K562 (cell line): ENCODE measurements around the gene UPP1. TPM values are rescaled to one million over a fixed set of nuclear protein-coding genes. Genes with fewer than 3 reads are reported as not detected.

ENCODE experiments used
- CCAR2 ChIP-seq: fragments of 200-400 bp; formaldehyde crosslinking; IDR thresholded peaks from 2 replicates; pipeline ENCODE4 v1.6.1; 2017; ENCODE audit warnings: mild to moderate bottlenecking, low read depth, low read length
- CHD4 ChIP-seq: fragments of 200-600 bp; sonication (generic); IDR thresholded peaks from 3 replicates; pipeline ENCODE4 v1.6.1; 2012; ENCODE audit warnings: low read depth, mild to moderate bottlenecking, mixed read lengths, low read length, inconsistent platforms; ENCODE audit not compliant: insufficient read depth, insufficient replicate concordance, poor library complexity, severe bottlenecking
- EGR1 ChIP-seq: fragments of 450-650 bp; conservative IDR thresholded peaks from 2 replicates; pipeline ENCODE4 v1.6.1; 2017; ENCODE audit warnings: mild to moderate bottlenecking
- ETV5 ChIP-seq: sonication (generic); formaldehyde crosslinking; IDR thresholded peaks from 2 replicates; pipeline ENCODE4 v1.4.0; 2020; ENCODE audit warnings: low read depth, mild to moderate bottlenecking, missing genetic modification reagents
- NCOA1 ChIP-seq: fragments of 450-650 bp; IDR thresholded peaks from 2 replicates; pipeline ENCODE4 v1.6.1; 2016; ENCODE audit warnings: low read depth
- POLR2H ChIP-seq: IDR thresholded peaks from 2 replicates; pipeline ENCODE4 v1.6.1; 2016; ENCODE audit warnings: missing genetic modification characterization, low read depth, mild to moderate bottlenecking, control low read depth, missing compliant biosample characterization, moderate library complexity
- RBM34 ChIP-seq: fragments of 200-400 bp; formaldehyde crosslinking; IDR thresholded peaks from 2 replicates; pipeline ENCODE4 v1.6.1; 2018; ENCODE audit warnings: low read length, borderline replicate concordance; ENCODE audit not compliant: insufficient read depth
- SMC3 ChIP-seq: conservative IDR thresholded peaks from 2 replicates; pipeline ENCODE4 v1.6.1; 2011; ENCODE audit warnings: low read depth, low read length, improper control_type of control experiment; ENCODE audit not compliant: insufficient read depth
- XRCC4 ChIP-seq: IDR thresholded peaks from one replicate; pipeline ENCODE4 v1.6.1; 2011; ENCODE audit not compliant: insufficient read depth, insufficient read length; ENCODE audit errors: extremely low read depth
- polyA plus RNA-seq, 8 experiments: library from polyadenylated mRNA; depleted of rRNA in 4 of 8; stranded (reverse) in 5 of 8; unstranded in 3 of 8; fragments of >200 nt; fragmentation: Nextera tagmentation in 2 of 8; fragmentation: Illumina TruSeq in 1 of 8; extraction: Ambion mirVana in 2 of 8; extraction: Trizol in 1 of 8; gene quantifications; 2 replicates each; pipeline versions ENCODE4 v1.2.1 to v1.2.3, GENCODE V29; 2011 to 2014; ENCODE audit warnings: inconsistent platforms in 1 of 8, missing spikeins in 1 of 8
- total RNA-seq, 7 experiments: library from RNA; depleted of rRNA in 6 of 7; stranded (reverse); fragments of >200 nt in 6 of 7; fragmentation: Illumina TruSeq in 2 of 7; extraction: Trizol in 2 of 7; gene quantifications; 2 replicates each; pipeline versions ENCODE4 v1.2.1 to v1.2.3, GENCODE V29; 2011 to 2021; ENCODE audit warnings: low replicate concordance in 1 of 7
- TF ChIP-seq, protein P1 (sequence below): fragments of 450-650 bp; IDR thresholded peaks from 2 replicates; pipeline ENCODE4 v1.7.1; 2018; ENCODE audit warnings: mild to moderate bottlenecking, low read depth; ENCODE audit not compliant: partially characterized antibody
- TF ChIP-seq, protein P2 (sequence below): fragments of 450-650 bp; IDR thresholded peaks from 2 replicates; pipeline ENCODE4 v1.6.1; 2016; ENCODE audit warnings: antibody characterized with exemption
- TF ChIP-seq, protein P3 (sequence below): conservative IDR thresholded peaks from 2 replicates; pipeline ENCODE4 v1.6.1; 2011; ENCODE audit warnings: low read depth, mild to moderate bottlenecking, low read length; ENCODE audit not compliant: control insufficient read depth
- TF ChIP-seq, protein P4 (sequence below), 2 experiments: fragments of 450-650 bp; IDR thresholded peaks; 2 replicates each; pipeline ENCODE4 v1.6.1; 2016
- TF ChIP-seq, protein P5 (sequence below): fragments of 450-650 bp; IDR thresholded peaks from 2 replicates; pipeline ENCODE4 v1.6.1; 2018; ENCODE audit not compliant: partially characterized antibody

Gene UPP1
- total and polyA plus RNA-seq, 9 of the 15 experiments (the other 6 are each of a cell fraction or from before 2014, with no cell fraction given), result 0.38 to 2.4 (median 0.61) TPM

DNA sequence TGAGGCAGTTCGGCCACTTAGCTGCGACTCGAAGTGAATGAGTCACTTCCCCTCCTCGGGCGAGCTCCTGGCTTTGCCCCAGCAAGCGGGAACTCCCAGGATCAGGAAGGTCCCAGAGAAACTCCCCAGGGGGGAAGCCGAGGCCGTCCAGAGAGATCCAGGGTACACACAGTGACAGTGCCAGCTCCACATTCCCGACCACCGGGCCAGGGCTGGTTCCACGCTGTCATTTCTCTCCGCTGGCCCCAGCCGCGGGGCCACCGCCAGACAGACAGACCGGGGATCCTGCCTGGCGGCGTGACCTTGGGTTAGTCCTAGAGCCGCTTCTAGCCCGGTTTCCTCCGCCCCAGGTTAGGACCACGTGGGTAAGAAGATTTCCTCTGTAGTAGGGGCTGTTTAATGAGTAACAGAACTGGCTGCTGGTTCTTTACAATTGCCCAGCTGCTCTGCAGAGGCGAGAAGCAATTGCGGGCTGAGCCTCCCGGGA lies 463 bp upstream of the UPP1 start (continued):
- no peak for TF ChIP-seq CCAR2
- TF ChIP-seq ETV5 (CRISPR knock-in tag), result peak; percentile 90
- 0 out of 2 replicates have a peak, but pooled peaks have one; percentile 15 for TF ChIP-seq NCOA1
- peak; percentile 82 for TF ChIP-seq POLR2H
- TF ChIP-seq SMC3, result no peak
- no peak for TF ChIP-seq RBM34
- TF ChIP-seq CHD4, result no peak
- TF ChIP-seq EGR1, result peak; percentile 41; the same call in 1 of the 2 replicates
- TF ChIP-seq XRCC4, result no peak
- TF ChIP-seq, protein P1, sequence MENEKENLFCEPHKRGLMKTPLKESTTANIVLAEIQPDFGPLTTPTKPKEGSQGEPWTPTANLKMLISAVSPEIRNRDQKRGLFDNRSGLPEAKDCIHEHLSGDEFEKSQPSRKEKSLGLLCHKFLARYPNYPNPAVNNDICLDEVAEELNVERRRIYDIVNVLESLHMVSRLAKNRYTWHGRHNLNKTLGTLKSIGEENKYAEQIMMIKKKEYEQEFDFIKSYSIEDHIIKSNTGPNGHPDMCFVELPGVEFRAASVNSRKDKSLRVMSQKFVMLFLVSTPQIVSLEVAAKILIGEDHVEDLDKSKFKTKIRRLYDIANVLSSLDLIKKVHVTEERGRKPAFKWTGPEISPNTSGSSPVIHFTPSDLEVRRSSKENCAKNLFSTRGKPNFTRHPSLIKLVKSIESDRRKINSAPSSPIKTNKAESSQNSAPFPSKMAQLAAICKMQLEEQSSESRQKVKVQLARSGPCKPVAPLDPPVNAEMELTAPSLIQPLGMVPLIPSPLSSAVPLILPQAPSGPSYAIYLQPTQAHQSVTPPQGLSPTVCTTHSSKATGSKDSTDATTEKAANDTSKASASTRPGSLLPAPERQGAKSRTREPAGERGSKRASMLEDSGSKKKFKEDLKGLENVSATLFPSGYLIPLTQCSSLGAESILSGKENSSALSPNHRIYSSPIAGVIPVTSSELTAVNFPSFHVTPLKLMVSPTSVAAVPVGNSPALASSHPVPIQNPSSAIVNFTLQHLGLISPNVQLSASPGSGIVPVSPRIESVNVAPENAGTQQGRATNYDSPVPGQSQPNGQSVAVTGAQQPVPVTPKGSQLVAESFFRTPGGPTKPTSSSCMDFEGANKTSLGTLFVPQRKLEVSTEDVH, result no peak
- TF ChIP-seq, protein P2, sequence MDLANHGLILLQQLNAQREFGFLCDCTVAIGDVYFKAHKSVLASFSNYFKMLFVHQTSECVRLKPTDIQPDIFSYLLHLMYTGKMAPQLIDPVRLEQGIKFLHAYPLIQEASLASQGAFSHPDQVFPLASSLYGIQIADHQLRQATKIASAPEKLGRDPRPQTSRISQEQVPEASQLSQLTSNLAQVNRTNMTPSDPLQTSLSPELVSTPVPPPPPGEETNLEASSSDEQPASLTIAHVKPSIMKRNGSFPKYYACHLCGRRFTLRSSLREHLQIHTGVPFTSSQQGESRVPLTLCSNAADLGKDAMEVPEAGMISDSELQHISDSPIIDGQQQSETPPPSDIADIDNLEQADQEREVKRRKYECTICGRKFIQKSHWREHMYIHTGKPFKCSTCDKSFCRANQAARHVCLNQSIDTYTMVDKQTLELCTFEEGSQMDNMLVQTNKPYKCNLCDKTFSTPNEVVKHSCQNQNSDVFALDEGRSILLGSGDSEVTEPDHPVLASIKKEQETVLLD, result no peak
- TF ChIP-seq, protein P3, sequence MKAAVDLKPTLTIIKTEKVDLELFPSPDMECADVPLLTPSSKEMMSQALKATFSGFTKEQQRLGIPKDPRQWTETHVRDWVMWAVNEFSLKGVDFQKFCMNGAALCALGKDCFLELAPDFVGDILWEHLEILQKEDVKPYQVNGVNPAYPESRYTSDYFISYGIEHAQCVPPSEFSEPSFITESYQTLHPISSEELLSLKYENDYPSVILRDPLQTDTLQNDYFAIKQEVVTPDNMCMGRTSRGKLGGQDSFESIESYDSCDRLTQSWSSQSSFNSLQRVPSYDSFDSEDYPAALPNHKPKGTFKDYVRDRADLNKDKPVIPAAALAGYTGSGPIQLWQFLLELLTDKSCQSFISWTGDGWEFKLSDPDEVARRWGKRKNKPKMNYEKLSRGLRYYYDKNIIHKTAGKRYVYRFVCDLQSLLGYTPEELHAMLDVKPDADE, result no peak
- TF ChIP-seq, protein P4, sequence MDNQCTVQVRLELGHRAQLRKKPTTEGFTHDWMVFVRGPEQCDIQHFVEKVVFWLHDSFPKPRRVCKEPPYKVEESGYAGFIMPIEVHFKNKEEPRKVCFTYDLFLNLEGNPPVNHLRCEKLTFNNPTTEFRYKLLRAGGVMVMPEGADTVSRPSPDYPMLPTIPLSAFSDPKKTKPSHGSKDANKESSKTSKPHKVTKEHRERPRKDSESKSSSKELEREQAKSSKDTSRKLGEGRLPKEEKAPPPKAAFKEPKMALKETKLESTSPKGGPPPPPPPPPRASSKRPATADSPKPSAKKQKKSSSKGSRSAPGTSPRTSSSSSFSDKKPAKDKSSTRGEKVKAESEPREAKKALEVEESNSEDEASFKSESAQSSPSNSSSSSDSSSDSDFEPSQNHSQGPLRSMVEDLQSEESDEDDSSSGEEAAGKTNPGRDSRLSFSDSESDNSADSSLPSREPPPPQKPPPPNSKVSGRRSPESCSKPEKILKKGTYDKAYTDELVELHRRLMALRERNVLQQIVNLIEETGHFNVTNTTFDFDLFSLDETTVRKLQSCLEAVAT (IDR thresholded peaks at IDR 0.05), result peak in 1 of 2 experiments; percentile 18; a peak in 1 of 4 replicates
- TF ChIP-seq, protein P5, sequence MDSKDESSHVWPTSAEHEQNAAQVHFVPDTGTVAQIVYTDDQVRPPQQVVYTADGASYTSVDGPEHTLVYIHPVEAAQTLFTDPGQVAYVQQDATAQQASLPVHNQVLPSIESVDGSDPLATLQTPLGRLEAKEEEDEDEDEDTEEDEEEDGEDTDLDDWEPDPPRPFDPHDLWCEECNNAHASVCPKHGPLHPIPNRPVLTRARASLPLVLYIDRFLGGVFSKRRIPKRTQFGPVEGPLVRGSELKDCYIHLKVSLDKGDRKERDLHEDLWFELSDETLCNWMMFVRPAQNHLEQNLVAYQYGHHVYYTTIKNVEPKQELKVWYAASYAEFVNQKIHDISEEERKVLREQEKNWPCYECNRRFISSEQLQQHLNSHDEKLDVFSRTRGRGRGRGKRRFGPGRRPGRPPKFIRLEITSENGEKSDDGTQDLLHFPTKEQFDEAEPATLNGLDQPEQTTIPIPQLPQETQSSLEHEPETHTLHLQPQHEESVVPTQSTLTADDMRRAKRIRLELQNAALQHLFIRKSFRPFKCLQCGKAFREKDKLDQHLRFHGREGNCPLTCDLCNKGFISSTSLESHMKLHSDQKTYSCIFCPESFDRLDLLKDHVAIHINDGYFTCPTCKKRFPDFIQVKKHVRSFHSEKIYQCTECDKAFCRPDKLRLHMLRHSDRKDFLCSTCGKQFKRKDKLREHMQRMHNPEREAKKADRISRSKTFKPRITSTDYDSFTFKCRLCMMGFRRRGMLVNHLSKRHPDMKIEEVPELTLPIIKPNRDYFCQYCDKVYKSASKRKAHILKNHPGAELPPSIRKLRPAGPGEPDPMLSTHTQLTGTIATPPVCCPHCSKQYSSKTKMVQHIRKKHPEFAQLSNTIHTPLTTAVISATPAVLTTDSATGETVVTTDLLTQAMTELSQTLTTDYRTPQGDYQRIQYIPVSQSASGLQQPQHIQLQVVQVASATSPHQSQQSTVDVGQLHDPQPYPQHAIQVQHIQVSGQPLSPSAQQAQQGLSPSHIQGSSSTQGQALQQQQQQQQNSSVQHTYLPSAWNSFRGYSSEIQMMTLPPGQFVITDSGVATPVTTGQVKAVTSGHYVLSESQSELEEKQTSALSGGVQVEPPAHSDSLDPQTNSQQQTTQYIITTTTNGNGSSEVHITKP, result peak; percentile 84
